NCI-H526 treated with DMSO at 0.1 percent for 48 hours (cell line): ENCODE results near the gene GNB5.
"Not testable (repeated sequence)": the region's sequence is repeated elsewhere in the genome, so short reads cannot be mapped to it uniquely, and the experiment has no call there.

ENCODE experiments used
- DNase-seq: peaks from one replicate; lab custom pipeline; 2025; lab: John Stamatoyannopoulos, UW

Gene GNB5

DNA sequence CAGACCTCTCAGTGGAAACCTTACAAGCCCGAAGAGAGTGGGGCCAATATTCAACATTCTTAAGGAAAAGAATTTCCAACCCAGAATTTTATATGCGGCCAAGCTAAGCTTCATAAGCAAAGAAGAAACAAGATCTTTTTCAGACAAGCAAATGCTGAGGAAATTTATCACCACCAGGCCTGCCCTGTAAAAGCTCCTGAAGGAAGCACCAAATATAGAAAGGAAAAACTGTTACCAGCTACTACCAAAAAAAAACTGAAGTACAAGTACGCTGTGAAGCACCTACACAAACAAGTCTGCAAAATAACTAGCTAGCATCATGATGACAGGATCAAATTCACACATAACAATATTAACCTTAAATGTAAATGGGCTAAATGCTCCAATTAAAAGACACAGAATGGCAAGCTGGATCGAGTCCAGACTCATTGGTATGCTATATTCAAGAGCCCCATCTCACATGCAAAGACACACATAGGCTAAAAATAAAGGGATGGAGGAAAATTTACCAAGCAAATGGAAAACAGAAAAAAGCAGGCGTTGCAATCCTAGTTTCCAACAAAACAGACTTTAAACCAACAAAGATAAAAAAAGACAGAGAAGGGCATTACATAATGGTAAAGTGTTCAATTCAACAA, 25.6 kb downstream of the GNB5 start:
- DNase-seq = not testable (repeated sequence)

DNA sequence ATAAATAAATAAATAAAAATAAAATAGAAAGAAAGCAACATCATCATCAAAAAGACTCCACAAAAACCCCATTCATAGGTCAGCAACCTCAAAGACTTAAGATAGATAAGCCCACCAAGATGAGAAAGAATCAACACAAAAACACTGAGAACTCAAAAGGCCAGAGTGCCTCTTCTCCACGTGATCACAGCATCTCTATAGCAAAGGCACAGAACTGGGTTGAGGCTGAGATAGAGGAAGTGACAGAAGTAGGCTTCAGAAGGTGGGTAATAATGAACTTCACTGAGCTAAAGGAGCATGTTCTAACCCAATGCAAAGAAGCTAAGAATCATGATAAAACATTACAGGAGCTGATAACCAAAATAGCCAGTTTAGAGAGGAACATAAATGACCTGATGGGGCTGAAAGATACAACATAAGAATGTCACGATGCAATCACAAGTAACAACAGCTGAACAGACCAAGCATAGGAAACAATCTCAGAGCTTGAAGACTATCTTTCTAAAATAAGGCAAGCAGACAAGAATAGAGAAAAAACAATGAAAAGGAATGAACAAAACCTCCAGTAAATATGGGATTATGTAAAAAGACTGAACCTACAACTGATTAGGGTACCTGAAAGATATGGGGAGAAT, 26.4 kb downstream of the GNB5 start:
- no peak for DNase-seq

DNA sequence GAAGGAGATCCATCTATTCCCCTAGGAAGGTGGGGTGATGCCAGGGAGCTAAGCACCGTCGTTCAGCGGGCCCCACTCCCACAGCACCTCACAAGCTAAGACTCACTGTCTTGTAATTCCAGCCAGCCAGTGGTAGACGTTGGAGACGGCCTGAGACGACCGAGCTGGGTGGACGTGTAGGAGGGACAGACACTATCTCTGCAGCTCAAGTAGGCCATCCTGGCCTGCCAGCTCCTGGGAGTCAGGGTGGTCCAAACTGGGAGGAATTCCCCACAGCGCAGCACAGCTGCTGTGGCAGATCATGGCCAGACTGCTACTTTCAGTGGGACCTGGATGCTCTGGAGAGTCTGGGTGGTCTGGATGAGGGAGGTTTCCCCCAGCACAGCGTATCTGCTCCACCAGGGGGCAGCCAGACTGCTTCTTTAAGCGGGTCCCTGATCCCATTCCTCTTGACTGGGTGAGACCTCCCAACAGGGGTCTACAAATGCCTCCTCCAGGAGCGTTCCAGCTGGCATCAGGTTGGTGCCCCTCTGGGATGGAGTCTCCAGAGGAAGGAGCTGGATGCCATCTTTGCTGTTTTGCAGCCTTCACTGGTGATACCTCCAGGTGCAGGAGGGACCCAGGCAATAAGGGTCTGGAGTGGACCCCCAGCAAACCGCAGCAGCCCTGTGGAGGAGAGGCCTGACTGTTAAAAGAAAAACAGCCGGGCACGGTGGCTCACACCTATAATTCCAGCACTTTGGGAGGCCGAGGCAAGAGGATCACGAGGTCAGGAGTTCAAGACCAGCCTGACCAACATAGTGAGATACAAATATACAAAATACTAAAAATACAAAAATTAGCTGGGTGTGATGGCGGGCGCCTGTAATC, 27.6 kb downstream of the GNB5 start:
- no peak for DNase-seq

- DNase-seq = no peak
Observed at GRCh38 chr15:52162876-52163275, 28.3 kb downstream of the GNB5 start.

DNA sequence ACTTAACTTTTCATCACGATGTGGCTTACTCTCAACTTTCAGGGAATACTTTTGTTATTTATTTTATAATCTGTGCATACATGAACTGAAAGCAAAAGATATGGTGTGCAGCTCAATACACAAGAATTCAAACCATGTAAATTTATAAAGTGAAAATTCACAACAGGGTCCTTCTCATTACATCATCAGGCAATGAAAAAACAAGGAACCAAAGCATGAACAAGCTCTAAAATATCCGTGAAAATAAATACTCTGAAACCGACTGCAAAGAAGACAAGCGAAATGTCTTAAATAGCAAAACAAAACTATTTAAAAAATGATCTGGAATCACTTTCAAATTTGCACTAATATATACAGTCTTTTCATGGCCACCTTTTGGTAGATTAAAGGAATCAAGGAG, 28.9 kb downstream of the GNB5 start:
- DNase-seq = no peak

DNA sequence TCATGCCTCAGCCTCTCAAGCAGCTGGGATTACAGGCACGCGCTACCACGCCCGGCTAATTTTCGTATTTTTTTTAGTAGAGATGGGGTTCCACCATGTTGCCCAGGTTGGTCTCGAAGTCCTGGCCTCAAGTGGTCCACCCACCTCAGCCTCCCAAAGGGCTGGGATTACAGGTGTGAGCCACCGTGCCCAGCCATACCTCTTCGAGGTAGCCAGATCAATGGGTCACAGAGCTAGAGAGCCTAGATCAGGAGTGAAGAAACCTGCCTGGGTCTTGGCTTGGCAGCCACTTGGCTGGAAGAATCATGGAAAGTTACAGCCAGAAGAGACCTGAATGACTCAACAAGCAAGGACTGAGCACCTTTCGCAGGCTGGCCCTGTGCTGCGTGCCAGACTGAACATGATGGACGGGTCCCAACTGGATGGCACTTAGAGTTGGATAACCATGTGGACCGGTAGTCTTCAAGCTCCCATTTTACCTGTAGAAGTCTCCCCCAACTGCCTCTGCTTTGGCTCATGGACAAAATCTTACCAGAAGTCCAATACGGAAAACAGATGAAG, 29.7 kb downstream of the GNB5 start:
- DNase-seq = no peak

- no peak for DNase-seq
Observed at GRCh38 chr15:52159645-52160044, 31.5 kb downstream of the GNB5 start.

GRCh38 chr15:52158084-52158765, 33.0 kb downstream of the GNB5 start:
- DNase-seq = no peak

DNA sequence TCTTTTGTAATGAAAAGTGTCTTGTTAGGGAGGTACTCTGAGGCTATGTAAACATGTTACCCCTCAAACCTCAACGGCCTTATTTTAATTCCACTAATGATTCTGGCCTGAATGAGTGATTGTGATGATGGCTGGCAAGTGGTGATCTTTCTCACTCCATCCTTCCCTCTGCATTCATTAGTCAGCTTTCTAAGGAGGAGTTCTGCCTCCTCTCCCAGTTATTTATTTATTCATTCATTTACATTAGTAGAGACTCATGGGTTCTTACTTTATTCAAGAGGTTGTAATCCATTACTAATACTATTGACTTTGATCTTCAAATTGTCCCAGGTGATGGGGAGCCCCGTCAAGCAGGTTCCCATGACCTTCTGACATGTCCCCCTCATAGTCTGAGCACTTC, 35.3 kb downstream of the GNB5 start:
- DNase-seq = no peak

DNA sequence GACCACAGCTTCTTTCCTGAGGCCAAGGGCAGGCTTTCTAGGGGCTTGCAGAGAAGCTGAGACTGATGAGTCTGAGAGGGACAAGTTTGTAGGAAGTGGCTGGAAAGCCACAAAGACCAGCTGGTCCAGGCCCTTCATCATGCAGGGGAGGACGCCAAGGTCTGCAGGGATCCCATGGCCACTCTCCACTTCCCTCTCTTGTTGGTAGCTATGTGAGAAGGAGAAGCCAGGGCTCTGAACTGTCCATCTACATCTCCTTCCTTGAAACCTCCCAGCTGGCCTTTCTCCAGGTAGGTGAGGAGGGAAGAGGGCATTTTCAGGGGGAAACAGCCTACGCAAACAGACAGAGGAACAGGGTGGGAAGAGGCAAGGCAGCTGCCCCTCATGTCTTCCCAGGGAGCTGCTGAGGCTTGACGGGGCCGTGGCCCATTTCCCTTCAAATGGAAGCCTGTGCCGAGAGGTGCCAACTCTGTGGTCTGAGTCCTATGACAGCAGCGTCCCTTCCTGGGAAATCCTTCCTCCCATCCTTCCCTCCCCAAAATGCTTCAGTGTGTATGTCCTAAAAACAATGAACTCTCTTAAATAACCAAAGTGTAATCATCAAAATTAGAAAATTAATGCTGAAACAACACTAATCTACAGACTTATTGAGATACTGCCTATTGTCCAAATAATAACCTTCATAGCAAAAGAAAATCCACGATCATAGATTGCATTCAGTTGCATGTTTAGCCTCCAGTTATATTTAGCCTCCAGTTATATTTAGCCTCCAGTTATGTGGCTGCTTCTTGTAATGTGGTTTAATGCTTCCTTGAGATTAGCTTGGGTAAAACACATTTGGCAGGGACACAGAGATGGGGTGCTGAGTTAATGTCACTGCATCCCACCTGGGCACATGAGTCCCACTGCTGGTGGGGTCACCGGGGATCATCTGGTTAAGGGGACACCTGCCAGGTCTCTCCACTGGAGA, 36.0 kb downstream of the GNB5 start:
- DNase-seq = no peak

DNA sequence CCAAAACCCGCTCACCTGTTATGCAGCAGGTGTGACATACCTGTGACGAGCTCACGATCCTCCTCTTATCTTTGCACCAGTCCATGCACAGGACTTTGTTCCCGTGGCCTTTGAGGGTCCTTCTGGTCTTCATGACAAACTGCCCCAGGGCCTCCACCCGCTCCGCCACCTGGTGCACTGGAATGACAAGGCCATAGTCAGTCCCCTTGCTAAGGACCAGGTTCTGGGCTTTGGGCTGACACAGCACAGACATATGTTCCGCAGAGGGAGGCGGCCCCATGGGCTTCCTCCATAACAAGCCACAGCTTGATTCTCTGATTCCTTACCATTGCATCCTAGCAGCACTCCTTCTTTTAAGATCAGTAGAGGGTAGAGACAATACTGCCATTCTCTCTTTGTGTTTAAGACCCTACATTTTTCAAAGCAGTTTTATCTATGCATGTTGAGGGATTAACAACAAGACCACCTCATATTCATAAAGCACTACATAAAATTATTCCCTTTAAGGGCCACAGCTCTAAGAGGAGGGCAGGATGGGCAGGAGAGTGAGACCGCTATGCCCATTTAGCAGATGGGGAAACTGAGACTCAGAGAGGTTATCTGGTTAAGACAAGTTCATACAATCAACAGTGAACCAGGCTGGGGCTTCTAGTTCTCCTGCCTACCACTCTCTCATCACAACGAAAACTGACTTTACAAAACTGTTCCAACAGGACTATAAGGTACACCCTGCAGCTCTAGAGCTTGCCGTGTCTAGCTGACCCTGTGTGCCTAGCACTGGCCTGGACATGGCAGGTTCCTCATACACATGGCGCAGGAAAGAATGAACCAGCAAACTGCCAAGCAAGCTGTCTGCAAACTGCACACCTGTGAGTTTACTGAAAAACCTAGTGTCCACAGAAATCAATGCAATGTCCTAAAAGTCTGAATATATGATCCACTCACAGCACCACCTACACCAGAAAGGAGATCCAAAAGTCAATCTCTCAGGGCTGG, 37.0 kb downstream of the GNB5 start:
- no peak for DNase-seq

DNA sequence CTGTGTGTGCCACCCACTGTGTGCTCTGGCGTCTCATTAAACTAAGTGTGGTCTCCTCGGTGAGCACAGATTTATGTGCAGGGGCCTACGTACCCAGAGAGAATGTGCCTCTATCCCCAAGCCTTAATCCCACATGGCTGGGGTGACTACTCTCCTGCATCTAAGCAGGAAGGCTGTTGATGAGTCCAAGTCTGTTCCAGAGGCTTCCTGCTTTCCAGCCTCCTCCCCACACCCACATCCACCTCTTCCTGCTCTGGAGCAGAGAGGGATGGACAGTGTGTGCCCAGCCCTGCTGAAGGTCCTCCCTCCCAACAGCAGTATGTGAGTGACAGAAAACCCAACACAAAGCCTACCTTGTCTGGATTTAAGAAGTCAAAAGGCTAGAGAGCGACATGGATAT, 39.8 kb downstream of the GNB5 start:
- no peak for DNase-seq

DNA sequence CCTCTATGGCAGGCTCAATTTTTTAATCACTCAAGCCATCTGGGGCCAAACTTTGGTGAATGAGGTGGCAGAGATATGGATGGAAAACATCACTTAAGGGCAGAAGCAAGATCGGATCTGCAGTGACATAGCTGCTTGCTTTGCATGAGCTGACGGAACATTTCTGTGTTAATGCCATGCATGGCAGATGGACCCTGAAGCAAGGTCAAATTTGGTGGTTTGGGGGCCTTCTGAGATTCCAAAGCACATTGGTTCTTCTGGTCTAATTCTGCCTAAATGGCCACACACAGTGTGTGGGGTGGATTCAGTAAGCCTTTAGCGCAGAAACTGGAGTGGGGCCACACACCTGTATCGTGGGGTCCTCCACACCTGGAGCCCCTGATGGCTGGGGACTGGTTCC, 40.3 kb downstream of the GNB5 start:
- DNase-seq = no peak

DNA sequence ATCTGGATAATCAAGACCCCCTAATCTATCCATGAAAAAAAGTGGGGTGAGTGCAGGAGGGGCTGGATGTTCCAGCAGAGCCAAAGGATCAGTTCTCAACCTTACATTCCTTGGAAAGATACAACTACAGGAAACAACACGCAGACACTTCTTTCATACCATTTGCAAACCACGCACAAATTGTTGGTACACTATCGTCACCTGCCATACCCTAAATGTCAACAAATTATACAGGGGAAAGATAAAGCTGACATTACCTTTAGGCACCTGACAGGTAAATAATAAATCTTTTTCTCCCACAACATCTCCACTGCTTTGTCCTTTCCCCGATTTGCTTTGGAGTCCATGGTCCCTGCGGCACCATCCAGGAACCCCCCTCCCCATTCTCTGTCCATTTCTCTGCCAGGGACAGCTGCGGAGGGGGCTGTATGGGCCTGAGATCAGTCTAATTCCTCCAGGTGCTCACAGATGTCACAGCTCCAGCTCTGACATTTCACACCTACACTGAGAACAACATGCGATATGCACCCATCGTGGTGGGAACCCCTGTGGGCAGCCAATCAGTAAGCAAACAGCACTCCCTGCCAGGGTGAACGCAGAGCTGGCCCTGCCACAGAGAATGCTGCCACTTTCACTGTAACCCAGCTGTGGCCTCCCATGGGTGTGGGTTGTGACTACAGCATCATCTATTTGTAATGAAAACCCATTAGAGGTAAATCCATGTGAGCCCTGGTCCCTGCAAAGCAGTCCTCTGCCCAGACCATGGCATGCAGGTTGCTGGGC, 41.0 kb downstream of the GNB5 start:
- DNase-seq = no peak

DNA sequence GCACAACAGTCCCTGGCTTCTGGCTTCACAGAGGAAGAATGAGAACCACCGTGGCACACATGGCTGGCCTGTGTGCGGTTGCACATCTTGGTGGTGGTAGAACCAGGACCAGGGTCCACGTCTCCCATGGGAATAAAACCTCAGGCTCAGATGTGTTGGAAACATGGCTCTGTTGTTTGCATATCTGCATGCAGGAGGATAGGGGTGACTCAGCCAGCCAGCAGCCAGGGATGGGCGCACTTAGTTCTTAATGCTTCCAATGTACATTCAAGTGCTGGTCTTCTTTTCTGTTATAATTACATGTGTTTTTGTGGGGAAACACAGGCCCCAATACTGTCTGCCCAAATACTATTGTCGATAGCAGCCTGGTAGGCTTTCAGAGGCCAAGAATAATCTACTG, 42.8 kb downstream of the GNB5 start:
- no peak for DNase-seq

- DNase-seq = no peak
Observed at GRCh38 chr15:52146776-52147175, 44.4 kb downstream of the GNB5 start.

DNA sequence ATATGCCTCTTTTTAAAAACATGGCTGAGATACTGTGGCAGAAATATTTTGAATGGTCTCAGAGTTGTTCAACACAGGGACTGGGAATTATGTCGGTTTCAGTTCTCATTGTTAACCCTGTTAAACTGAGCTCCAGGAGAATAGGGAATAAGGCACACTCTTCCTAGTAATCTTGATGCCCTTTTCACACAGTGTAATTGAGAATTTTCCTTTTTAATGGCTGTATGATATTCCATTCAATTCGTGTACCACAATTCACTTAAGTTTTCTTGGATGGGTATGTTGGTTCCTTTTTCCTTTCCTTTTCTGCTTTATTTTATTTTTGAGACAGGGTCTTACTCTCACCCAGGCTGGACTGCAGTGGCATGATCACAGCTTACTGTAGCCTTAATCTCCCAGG, 44.9 kb downstream of the GNB5 start:
- DNase-seq = no peak

- DNase-seq = no peak
Observed at GRCh38 chr15:52144656-52145178, 46.5 kb downstream of the GNB5 start.

DNA sequence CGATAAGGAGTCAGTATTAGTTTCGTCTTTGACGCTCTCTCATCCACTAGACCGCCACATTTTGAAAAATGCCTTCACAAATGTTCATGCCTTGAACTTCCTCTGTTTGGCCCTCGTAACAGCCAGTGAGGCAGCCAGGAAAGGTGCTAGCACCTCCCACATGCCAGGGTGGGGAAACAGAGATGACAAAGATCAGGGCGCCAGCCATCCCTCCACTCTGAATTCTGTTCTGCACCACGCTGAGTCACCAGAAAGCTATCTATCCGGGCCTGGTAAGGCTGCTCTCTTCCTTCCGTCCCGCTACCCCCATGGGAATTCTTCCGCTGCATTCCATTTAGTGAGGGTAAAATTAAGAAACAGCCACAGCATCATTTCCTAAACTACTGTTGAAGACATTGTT, 47.3 kb downstream of the GNB5 start:
- no peak for DNase-seq
